ENCODE data around the gene EMP2.
"Not testable (repeated sequence)": the region's sequence is repeated elsewhere in the genome, so short reads cannot be mapped to it uniquely, and the experiment has no call there.

DNA sequence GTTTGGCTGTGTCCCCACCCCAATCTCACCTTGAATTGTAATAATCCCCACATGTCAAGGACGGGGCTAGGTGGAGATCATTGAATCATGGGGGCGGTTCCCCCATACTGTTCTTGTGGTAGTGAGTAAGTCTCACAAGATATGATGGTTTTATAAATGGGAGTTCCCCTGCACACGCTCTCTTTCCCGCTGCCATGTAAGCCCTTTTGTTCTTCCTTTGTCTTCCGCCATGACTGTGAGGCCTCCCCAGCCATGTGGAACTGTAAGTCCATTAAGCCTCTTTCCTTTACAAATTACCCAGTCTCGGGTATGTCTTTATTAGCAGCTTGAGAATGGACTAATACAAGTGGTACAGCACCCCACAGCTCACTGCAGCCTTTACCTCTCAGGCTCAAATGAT is 44.1 kb downstream of the EMP2 start:
- TF ChIP-seq, protein P1, sequence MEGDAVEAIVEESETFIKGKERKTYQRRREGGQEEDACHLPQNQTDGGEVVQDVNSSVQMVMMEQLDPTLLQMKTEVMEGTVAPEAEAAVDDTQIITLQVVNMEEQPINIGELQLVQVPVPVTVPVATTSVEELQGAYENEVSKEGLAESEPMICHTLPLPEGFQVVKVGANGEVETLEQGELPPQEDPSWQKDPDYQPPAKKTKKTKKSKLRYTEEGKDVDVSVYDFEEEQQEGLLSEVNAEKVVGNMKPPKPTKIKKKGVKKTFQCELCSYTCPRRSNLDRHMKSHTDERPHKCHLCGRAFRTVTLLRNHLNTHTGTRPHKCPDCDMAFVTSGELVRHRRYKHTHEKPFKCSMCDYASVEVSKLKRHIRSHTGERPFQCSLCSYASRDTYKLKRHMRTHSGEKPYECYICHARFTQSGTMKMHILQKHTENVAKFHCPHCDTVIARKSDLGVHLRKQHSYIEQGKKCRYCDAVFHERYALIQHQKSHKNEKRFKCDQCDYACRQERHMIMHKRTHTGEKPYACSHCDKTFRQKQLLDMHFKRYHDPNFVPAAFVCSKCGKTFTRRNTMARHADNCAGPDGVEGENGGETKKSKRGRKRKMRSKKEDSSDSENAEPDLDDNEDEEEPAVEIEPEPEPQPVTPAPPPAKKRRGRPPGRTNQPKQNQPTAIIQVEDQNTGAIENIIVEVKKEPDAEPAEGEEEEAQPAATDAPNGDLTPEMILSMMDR (IDR thresholded peaks at IDR 0.05; ENCODE audit: low read length): not testable (repeated sequence)
- TF ChIP-seq EZH2 (IDR thresholded peaks at IDR 0.05; ENCODE audit: borderline replicate concordance, low read length): not testable (repeated sequence)

Measured in OCI-LY1 (cell line).